GM11168 (cell line): Measurements from ENCODE around the gene AMBP.
"Not testable (repeated sequence)": the region's sequence is repeated elsewhere in the genome, so short reads cannot be mapped to it uniquely, and the experiment has no call there.

Source experiments
- in situ Hi-C: fragments of 300-500 bp; cut with MboI; formaldehyde crosslinking; loops from one replicate; pipeline ENCODE4 v1.12.0; 2022; ENCODE audit warnings: low sequenced_read_pairs; ENCODE audit not compliant: unreplicated experiment

Gene AMBP

DNA sequence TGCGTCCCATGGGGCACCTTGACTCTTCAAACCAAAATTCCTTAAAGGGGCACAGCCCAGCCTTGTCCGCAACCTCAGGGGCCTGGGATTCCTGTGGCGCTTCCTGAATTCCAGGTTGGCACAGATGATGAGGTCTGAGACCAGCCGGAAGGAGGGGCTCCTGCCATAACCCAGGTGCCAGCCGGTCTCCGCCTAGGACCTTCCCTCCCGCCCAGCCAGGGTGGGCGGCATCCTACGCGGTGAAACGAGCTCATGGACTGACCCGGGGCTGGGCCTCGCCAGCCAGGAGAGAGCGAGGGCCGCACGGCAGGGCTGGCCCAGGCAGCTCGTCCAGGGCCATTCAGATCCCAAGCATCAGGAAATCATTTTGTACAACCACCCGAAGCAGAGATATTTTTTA is 23.0 kb downstream of the AMBP start:
- in situ Hi-C loops: no loop called here

DNA sequence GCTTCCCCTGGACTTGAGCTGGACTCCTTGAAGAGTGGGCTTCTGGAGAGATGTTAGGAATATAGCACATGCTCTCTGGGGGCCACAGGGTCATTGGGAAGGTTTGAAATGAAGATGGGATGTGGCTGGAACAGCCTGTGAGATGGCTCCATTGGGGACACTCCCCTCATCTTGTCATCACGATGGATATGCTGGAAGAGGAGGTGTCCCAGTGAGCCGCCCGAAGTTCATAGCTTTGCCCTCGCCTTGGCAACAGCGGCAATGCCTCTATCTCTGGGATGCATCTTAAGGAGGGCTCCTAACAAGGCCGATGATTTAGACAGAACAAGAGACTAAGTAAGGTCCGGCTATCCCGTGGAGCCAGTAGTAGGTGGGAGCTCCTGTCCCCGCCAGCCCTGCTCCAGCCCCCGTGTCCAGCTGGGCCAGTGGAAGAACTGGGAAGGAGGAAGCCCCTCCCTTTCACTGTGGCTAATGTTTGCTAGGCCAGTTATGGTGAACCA is 23.9 kb downstream of the AMBP start:
- in situ Hi-C loops: no loop called here

DNA sequence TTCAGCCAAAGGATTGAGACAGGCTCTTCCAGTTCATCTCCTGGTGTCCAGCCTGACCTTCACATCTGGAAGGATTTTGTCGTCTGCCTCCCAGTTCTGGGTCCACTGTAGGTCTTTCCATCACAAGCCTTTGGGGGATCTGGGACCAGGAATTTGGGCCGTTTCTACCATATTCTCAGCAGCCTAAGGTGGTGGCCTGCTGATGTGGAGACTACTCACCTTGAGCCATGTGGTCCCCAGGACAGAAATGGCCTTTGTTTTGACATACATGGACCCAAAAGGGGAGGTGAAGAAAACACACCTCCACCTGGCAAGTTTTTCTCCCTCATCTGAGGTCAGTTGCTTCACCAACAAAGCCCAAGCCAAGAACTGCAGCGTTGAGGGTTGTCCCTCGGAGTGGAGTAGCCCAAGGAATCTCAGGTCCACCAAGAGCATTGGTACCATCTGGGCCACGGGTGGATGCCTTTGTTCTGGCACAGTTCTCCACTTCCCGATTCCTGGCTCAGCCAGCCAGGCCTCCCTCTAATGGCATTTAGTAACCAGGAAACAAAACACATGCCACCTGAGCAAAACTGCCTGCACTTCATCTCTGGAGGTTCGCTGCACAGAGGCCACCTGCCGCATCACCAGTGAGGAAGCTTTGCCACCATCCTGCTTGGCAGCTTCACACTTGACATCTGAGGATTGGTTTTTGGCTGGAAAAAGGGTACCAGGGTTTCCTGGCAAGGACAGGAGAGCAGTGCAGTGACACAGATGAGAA is 24.7 kb downstream of the AMBP start:
- in situ Hi-C loops: no loop called here

DNA sequence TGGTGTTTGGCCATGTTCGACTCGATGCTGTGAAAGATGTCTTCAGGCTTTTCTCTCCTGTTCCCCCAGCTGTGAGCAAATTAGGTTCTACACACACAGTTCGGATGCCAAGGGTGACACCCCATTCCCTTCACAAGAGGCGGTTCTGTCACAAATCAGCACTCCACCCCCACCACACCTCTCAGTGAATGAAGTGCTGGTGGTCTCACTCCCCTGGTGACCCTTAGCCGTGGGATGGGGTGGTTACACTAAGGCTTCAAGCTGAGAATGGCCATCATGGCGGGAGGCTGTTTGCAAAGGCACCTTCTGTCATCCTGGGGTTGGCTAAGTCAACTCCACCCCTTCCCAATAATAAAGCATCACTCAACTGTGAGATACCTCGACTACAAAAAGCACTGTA is 26.4 kb downstream of the AMBP start:
- in situ Hi-C loops: no loop called here

DNA sequence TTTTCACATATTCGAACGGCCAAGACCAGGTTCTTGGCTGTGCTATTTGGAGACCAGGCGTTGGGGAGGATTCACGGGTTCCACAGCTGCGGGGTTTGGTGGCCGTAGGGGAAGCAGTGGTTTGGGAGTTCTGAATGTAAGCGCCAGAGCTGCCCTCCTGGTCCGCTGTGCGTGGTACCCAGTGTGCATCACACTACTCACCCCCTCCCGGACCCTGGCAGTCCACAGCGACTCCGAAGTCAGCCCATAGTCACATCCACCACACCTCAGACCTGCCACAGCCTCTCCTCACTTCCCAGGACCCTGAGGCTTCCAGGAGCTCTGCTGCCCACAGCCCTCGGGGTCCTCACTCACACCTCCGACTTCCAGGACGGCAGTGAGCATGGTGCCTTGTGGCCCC is 26.8 kb downstream of the AMBP start:
- in situ Hi-C loops: no loop called here

DNA sequence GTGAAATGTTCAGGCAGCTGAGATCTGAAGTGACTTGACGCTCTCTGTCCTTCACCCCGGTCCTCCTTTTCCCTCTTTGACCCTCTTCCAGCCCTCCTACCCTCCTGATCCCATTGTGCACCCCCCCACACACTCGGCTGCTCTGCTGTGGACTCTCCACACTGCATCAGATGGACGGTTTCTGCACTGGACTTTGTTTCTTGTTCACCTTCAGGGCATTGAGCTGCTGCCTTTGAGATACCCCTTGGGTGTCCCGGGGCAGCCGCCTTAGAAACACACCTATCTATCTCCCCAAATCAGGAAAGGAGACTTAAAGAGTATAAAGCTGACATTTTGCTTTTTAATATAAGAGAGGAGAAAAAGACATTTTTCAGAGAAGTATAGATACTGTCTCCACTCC is 27.5 kb downstream of the AMBP start:
- in situ Hi-C loops: no loop called here

DNA sequence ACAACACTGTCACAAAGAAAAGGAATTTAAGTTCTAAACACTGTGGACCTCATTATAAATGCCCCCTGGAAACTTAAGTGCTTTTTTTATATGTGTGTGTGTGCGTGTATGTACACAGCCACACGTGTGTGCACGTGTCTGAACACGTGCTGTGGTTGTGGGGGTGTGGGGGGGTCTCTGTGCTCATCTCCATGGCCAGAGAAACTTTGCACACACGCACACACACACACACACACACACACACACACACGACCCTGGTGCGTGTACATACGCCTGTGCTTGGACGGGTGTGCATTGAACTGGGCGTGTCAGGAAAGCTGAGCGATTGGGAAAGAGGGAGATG is 27.9 kb downstream of the AMBP start:
- in situ Hi-C loops: no loop called here

DNA sequence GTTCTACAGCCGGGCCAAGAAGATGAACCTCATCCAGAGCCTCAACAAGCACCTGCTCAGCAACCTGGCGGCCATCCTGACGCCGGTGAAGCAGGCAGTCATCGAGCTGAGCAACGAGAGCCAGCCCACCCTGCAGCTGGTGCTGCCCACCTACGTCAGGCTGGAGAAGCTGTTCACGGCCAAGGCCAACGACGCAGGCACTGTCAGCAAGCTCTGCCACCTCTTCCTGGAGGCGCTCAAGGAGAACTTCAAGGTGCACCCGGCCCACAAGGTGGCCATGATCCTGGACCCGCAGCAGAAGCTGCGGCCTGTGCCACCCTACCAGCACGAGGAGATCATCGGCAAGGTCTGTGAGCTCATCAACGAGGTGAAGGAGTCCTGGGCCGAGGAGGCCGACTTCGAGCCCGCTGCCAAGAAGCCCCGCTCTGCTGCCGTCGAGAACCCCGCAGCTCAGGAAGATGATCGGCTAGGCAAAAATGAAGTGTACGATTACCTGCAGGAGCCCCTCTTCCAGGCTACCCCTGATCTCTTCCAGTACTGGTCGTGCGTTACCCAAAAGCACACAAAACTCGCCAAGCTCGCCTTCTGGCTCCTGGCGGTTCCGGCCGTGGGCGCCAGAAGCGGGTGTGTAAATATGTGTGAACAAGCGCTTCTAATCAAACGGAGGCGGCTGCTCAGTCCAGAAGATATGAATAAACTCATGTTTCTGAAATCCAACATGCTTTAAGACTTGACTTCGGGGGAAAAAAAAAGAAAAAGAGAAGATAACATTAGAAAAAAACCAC is 28.5 kb downstream of the AMBP start:
- in situ Hi-C loops: no loop called here

DNA sequence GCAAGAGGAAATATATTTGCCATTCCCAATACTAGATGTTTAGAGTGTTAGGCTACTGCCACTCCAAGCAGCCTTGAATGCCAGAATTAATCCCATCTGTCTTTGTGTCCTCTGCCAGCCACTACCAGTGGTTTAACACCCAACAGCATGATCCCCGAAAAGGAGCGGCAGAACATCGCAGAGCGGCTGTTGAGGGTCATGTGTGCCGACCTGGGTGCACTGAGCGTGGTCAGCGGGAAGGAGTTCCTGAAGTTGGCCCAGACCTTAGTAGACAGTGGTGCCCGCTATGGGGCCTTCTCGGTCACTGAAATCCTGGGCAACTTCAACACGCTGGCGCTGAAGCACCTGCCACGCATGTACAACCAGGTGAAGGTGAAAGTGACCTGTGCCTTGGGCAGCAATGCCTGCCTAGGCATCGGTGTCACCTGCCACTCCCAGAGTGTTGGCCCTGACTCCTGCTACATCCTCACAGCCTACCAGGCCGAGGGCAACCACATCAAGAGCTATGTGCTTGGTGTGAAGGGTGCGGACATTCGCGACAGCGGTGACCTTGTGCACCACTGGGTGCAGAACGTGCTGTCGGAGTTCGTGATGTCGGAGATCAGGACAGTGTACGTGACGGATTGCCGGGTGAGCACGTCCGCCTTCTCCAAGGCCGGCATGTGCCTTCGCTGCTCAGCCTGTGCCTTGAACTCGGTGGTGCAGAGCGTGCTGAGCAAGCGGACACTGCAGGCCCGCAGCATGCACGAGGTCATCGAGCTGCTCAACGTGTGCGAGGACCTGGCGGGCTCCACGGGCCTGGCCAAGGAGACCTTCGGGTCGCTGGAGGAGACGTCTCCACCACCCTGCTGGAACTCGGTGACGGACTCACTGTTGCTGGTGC is 29.3 kb downstream of the AMBP start:
- in situ Hi-C loops: no loop called here

DNA sequence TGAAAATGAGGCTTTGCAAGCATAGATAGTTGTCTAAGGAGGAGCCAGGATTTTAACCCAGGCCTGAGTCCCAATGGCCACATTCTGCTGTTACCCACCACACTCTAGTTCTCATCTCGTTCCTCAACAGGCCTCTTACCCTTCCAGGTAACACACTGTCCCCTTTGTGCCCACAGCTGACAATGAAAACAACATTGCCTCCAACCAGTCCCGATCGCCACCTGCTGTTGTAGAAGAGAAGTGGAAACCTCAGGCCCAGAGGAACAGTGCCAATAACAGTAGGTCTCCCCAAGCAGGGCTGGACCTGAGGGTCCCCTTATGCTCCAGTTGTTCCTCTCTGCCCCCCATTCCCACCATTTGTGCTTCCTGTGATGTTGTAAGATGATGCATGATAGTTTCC is 30.4 kb downstream of the AMBP start:
- in situ Hi-C loops: no loop called here

DNA sequence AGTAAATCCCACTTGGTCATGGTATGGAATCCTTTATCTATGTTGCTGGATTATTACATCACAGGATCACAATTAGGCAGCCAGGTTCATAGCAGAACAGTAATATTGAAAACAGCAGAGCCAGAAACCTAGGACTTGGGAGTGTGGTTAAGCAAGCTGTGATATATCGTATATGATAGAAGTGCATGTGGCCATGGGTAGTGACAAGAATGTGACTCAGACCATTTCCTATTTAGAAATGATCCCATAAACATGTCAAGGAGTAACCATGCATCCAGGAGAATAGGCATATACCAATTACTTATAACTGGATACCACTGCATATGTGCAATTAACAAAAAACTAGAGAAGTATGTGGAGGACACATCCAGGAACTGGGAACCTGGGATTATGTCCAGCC is 31.2 kb downstream of the AMBP start:
- in situ Hi-C loops: no loop called here

DNA sequence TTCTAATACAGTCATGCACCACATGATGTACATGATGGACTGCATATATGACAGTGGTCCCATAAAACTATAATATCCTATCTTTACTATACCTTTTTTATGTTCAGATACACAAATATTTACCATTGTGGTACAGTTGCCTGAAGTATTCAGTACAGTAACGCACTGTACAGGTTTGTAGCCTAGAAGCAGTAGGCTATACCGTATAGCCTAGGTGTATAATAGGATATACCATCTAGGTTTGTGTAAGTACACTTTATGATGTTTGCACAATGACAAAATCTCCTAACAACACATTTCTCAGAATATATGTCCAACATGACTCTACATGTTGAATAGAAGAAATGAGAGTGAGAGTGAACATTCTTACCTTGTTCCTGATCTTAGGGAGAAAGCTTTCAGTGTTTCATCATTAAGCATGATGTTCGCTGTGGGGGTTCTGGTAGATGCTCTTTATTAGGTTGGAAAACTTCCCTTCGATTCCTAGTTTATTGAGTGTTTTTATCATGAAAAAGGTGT is 31.8 kb downstream of the AMBP start:
- in situ Hi-C loops: no loop called here

DNA sequence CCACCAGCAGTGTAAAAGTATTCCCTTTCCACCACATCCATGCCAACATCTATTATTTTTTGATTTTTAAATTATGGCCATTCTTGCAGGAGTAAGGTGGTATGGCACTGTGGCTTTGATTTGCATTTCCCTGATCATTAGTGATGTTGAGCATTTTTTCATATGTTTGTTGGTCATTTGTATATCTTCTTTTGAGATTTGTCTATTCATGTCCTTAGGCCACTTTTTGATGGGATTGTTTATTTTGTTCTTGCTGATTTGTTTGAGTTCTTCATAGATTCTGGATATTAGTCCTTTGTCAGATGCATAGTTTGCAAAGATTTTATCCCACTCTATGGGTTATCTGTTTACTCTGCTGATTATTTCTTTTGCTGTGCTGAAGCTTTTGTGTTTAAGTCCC is 34.4 kb downstream of the AMBP start:
- in situ Hi-C loops: not testable (repeated sequence)

DNA sequence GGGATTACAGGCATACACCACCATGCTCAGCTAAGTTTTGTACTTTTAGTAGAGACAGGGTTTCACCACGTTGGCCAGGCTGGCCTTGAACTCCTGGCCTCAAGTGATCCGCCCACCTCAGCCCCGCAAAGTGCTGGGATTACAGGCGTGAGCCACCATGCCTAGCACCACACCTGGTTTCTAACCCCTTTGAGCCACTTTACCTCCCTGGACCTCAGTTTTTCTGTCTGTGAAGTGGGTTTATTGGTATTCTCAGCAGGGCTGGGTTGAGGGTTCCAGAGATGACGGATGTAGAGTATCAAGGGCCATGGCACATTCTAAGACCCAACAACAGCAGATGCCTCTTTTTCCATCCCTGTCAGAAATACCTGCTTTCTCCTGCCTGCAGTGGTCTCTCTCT is 38.6 kb downstream of the AMBP start:
- in situ Hi-C loops: no loop called here

DNA sequence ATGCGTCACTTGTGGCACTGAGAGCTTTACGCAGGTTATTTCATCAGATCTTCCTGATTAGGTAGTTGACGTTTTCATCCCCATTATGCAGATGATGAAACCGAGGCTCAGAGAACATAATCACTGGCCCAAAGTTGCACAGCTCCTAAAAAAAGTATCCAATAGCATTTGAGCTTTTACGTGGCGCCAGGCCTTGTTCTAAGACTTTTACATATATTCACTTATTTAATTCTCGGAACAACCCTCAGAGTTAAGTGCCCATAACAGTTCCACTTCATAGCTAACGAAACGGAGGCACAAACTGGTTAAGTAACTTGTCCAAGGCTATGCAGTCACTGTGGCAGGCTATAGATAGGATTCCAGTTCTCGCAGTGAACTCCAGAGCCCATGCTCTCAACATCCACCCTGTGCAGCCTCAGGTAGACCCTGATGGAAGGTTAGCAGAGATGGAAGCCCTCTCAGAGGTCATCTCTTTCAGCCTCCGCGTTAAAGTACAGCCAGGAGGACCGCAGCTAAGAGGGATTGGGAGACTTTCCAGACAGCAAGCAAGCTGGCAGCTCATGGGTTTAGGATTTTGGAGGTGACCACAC is 39.3 kb downstream of the AMBP start:
- in situ Hi-C loops: no loop called here

DNA sequence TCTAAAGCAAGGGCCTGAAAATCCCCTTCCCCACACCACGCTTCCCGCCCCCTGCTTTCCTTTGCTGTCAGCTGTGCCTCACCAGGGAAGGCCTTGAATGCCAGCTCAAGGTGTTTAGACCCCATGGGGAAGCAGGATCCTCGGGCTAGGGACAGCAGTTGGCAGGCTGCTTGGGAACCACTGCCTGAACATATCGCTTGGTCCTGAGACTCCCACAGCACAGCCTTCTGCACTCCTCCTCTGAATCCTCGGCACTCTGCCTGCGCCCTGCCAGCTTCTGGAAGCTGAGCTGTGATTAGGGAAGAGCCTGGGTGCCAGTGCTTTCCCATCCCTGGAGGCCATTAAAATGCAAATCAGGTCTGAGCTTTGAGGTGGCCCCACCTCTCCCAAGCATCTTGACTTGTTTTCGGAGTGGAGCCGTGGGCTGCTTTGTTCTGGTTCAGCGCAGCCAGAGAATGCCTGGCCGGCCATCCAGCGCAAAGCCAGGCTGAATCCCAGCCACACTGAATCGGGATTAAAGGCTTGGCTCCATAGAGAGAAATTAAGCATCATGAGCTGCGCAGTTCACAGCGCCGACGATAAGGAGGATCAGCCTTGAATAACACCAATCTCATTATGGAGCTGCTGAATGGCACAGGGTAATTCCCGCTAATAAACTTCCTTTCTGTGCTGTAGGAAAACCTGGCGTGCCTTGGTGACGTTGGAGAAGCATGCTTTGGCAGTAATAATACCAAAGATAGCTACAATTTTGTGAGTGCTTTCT is 40.0 kb downstream of the AMBP start:
- in situ Hi-C loops: no loop called here

DNA sequence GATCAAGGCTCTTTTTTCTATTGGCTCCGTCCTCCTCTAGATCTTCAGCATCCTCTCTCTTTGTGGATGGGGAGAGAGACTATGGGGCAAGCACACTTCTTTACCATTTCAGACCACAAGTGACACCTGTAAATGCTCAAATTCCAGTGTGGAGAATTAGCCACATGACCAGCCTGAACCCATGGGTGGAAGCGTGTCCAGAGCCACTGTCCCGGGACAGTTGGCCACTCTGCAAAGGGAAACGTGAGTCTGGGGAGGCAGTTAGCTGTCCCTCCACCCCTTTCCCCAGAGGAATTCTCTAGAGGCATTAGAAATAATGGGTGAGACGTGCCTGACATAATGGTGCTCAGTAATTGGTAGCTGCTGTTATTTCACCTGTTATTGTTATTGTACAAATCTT is 40.9 kb downstream of the AMBP start:
- in situ Hi-C loops: no loop called here

DNA sequence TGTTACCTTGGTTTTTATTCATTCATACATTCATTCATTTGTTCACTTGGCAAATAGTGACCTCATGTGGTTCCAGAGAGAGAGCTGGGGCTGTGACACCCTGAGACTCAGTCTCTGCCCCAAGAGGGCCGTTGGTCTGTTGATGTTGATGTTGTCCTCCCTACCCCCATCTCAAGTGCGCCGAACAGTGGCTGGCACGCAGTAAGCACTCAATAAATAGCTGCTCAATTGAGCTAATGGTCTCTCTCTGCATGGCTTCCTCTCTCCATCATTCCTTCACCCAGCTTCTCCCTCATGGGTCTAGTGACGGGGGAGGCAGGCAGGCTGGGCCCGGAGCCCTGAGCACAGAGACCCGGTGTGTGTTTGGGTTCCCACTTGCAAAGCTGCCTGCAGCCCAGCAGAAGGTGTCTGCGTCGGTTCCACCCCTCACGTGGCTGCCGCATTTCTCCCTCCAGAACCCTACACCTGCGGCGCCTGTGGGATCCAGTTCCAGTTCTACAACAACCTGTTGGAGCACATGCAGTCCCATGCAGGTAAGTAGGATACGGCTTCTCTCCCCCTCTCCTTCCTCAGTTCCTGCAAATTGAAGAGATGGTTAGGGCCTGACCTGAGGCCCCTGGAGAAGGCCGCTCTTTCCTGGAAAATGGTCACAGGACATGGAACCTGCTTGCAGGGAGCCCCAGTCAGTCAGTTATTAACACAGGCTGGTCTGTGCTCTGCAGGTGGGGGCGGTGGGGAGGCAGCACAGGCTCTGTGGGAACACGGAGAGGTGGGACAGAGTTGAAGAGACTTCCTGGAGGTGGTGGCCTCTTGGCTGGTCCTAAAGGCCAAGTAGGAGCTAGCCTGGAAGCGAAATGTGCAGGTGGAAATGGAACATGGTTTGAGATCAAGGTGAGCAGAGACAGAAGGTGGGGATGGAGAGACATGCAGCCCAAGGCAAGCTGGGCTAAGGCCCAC is 42.0 kb downstream of the AMBP start:
- in situ Hi-C loops: no loop called here
